Measurements from ENCODE around the gene GNG7.
A peak's percentile ranks its signal among the peaks of the same experiment; 100 is the strongest.

GNG7 gene

DNA sequence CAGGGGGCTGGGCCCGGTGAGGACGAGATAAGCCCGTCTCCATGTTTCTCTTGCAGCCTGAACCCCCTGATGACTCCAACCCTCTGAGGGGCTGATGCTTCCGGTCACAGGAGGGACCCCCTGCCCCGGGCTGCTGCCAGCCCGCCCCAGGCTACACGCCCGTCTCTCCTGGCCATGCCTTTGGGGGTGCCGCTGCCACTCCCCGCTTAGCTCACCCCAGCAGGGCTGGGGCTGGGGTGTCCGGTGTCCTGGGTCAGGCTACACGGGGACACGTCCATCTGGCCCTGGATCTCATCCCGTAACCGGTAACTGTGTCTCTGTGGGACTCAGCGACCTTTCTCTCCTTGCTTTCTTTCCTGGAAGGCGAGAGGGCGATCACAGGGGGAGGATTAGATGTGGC is 185.8 kb downstream of the GNG7 start:
- no peak overlapping the region for H3K4me3 ChIP-seq (ENCODE audit: low read depth, low read length)
- TF ChIP-seq, protein P1, sequence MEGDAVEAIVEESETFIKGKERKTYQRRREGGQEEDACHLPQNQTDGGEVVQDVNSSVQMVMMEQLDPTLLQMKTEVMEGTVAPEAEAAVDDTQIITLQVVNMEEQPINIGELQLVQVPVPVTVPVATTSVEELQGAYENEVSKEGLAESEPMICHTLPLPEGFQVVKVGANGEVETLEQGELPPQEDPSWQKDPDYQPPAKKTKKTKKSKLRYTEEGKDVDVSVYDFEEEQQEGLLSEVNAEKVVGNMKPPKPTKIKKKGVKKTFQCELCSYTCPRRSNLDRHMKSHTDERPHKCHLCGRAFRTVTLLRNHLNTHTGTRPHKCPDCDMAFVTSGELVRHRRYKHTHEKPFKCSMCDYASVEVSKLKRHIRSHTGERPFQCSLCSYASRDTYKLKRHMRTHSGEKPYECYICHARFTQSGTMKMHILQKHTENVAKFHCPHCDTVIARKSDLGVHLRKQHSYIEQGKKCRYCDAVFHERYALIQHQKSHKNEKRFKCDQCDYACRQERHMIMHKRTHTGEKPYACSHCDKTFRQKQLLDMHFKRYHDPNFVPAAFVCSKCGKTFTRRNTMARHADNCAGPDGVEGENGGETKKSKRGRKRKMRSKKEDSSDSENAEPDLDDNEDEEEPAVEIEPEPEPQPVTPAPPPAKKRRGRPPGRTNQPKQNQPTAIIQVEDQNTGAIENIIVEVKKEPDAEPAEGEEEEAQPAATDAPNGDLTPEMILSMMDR (IDR thresholded peaks at IDR 0.05; ENCODE audit: insufficient read depth, low read depth, low read length, missing control alignments) = no peak
- no peak for DNase-seq (ENCODE audit: low read depth)

DNA sequence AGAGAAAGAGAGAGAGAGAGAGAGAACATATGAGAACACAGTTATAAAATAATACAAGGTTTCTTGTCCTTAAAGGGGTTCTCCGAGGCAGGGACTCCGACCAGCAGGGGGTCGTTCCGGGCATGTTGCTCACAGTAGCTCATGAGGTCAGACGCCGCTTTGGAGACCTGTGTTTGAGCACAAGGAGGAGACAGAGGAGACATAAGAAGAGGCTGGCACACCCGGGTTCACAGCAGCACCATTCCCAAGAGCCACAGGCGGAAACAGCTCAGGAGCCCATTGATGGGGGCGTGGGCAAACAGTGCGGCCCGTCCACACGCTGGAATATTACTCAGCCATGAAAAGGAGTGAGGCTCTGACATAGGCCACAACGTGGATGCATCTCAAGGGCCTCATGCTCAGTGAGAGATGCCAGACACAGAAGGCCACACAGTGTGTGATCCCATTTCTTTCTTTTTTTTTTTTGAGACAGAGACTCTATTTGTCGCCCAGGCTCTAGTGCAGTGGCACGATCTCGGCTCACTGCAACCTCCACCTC is 187.4 kb downstream of the GNG7 start:
- TF ChIP-seq, protein P1 (IDR thresholded peaks at IDR 0.05; ENCODE audit: insufficient read depth, low read depth, low read length, missing control alignments) = no peak
- DNase-seq (ENCODE audit: low read depth) = no peak

DNA sequence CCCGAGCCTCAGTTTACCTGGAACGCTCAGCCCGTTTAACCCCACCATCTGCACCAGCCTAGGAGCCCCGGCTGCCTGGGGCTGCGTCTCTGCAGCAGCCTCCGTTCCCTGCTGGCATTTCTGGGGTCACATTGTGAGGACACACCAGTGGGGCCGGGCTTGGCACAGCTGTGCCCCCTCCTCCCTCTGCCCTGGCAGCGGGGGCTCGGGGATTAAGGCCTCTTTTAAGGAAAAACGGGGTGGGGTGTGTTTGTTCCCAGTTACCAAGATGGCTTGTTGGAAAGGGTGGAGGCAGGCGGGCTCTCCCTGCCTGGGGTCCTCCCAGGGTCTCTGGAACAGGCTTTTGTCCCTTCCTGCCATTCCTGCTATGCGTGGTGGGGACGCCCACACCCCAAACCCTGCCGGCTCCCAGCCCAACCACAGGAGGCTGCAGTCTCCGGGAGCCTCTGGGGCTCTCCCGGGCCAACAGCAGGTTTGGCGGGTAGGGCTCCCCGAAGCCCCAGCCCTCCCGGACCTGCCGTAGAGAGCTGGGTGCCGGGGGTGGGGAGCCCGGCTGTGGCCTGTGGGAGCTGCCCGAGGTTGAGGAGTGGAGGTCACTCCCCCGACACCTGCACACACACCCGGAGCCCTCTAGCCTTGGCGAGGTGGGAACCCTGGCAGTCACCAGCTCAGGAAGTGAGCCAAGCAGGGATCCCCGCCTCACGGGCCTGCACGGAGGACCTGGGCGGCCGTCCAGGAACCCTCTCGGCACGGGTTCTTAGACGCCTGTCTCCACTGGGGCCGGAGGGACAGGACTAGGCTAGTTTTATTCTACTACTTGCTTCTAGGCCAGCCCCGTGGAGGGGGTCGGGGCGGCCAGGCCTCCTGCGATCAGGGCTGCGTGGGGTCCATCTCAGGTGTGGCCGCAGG is 189.7 kb downstream of the GNG7 start:
- no peak overlapping the region for H3K4me3 ChIP-seq (ENCODE audit: low read depth, low read length)
- TF ChIP-seq, protein P1 (IDR thresholded peaks at IDR 0.05; ENCODE audit: insufficient read depth, low read depth, low read length, missing control alignments) = no peak
- DNase-seq (ENCODE audit: low read depth) = no peak

More for the DNA sequence above, 187.4 kb downstream of the GNG7 start:
- H3K4me3 ChIP-seq (ENCODE audit: low read depth, low read length) = no peak overlapping the region

DNA sequence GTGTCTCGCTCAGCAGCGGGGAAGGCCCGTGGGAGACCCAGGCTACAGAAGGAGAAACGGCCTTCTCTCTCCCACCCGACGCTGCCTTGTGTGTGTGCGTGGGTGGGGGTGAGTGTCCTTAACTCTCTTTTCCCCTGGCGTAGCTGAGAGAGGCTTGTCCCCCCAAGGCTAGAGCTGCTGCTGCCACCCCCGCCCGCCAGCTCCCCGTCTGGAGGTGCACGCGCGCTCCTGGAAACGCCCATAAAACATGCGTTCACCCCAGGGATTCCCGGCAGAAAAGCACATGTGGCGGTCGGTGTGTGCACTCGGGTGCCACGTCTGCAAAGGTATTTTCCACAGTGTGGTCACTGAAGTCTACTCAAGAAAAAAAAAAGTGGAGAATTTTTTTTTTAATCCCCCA is 190.5 kb downstream of the GNG7 start:
- DNase-seq (ENCODE audit: low read depth) = peak; percentile 61
- TF ChIP-seq, protein P1 (IDR thresholded peaks at IDR 0.05; ENCODE audit: insufficient read depth, low read depth, low read length, missing control alignments) = no peak

DNA sequence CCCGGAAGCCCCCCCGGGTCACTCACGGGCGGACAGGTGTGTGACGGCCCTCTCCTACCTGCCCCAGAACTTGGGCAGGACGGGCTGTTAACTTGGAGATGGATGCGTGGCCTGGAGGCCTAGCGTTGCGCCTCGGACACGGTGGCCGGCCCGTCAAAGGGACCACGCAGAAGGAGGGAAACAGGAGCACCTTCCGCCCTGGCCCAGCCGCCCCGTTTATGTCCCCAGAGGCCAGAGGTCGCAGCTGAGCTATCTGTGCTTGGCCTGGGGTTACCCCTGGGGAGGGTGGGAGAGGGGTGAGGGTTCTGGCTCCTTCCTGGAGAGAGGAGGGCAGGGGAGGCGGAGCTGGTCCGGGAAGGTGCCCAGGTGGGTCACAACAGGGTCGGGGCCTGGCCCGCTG is 190.9 kb downstream of the GNG7 start:
- no peak for DNase-seq (ENCODE audit: low read depth)
- TF ChIP-seq, protein P1 (IDR thresholded peaks at IDR 0.05; ENCODE audit: insufficient read depth, low read depth, low read length, missing control alignments) = no peak
- no peak overlapping the region for H3K4me3 ChIP-seq (ENCODE audit: low read depth, low read length)

More for the DNA sequence above, 190.5 kb downstream of the GNG7 start:
- H3K4me3 ChIP-seq (ENCODE audit: low read depth, low read length) = no peak overlapping the region

DNA sequence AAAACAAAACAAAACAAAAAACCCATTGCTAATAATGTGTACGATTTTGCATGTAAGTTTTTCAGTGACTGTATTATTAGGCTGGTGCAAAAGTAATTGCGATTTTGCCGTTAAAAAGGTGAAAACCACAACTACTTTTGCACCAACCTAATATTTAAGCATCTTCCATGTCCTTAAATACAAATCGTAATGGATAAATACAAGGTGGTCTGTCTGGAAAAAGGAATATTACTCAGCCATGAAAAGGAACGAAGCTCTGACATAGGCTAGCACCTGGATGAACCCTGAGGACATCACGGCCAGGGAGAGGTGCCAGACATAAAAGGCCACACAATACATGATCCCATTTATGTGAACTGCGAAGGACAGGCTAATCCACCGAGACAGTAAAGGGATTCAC is 193.4 kb downstream of the GNG7 start:
- TF ChIP-seq, protein P1 (IDR thresholded peaks at IDR 0.05; ENCODE audit: insufficient read depth, low read depth, low read length, missing control alignments) = no peak
- H3K4me3 ChIP-seq (ENCODE audit: low read depth, low read length) = no peak overlapping the region
- no peak for DNase-seq (ENCODE audit: low read depth)
